Fibroblast of lung (primary cell): ENCODE data around the gene REPS2. TPM values are rescaled to one million over a fixed set of nuclear protein-coding genes. Genes with fewer than 3 reads are reported as not detected.

ENCODE experiments used
- DNase-seq, 2 donors: peaks; one replicate each; pipeline versions ENCODE4 v3.0.0 to v3.0.0-alpha.2; 2010; ENCODE audit warnings: low read depth in 2 of 2
- H2AFZ ChIP-seq: 2 replicates; pipeline ENCODE4 v1.5.1; 2012; ENCODE audit warnings: low read length, control low read depth, inconsistent platforms
- H3K27ac ChIP-seq: 2 replicates; pipeline ENCODE4 v1.5.1; 2011; ENCODE audit warnings: low read length, control low read depth; ENCODE audit not compliant: insufficient read depth
- H3K27me3 ChIP-seq: 2 replicates; pipeline ENCODE4 v1.5.1; 2011; ENCODE audit warnings: mild to moderate bottlenecking, low read length; ENCODE audit not compliant: control insufficient read depth, insufficient read depth
- H3K36me3 ChIP-seq: 2 replicates; pipeline ENCODE4 v1.5.1; 2011; ENCODE audit warnings: low read length; ENCODE audit not compliant: control insufficient read depth, insufficient read depth
- H3K4me1 ChIP-seq: 2 replicates; pipeline ENCODE4 v1.5.1; 2011; ENCODE audit warnings: low read length; ENCODE audit not compliant: control insufficient read depth, insufficient read depth; ENCODE audit errors: extremely low read depth
- H3K4me2 ChIP-seq: 2 replicates; pipeline ENCODE4 v1.5.1; 2011; ENCODE audit warnings: low read length, control low read depth; ENCODE audit not compliant: insufficient read depth; ENCODE audit errors: extremely low read depth
- H3K4me3 ChIP-seq, 4 experiments: fragments of 200-600 bp in 1 of 4; sonication (generic) in 1 of 4; replicated peaks in 1 of 4; 2 replicates each; pipeline ENCODE4 v1.5.1; 2011 to 2016; ENCODE audit warnings: low read length in 4 of 4, low read depth in 3 of 4, mild to moderate bottlenecking in 3 of 4, control low read depth in 2 of 4, inconsistent platforms in 1 of 4, mixed read lengths in 1 of 4; ENCODE audit not compliant: insufficient read depth in 1 of 4; ENCODE audit errors: control extremely low read depth in 1 of 4
- H3K79me2 ChIP-seq: 2 replicates; pipeline ENCODE4 v1.5.1; 2012; ENCODE audit warnings: mild to moderate bottlenecking, low read length, inconsistent platforms; ENCODE audit not compliant: control insufficient read depth, insufficient read depth
- H3K9ac ChIP-seq: 2 replicates; pipeline ENCODE4 v1.5.1; 2011; ENCODE audit warnings: mild to moderate bottlenecking, low read length, control low read depth; ENCODE audit not compliant: insufficient read depth
- H3K9me3 ChIP-seq: 2 replicates; pipeline ENCODE4 v1.5.1; 2012; ENCODE audit warnings: low read depth, low read length; ENCODE audit not compliant: control insufficient read depth, insufficient read depth
- H4K20me1 ChIP-seq: 2 replicates; pipeline ENCODE4 v1.5.1; 2011; ENCODE audit warnings: low read length; ENCODE audit not compliant: control insufficient read depth, insufficient read depth; ENCODE audit errors: extremely low read depth
- EZH2 ChIP-seq: IDR thresholded peaks from 2 replicates; pipeline ENCODE4 v1.5.1; 2012; ENCODE audit warnings: low read length, control low read depth, mild to moderate bottlenecking; ENCODE audit errors: missing control alignments
- polyA plus RNA-seq, 2 donors: library from polyadenylated mRNA; depleted of rRNA in 1 of 2; stranded (reverse) in 1 of 2; unstranded in 1 of 2; fragments of >200 nt; gene quantifications; 2 replicates each; pipeline ENCODE4 v1.2.1, GENCODE V29; 2011 to 2012; ENCODE audit warnings: missing spikeins in 1 of 2
- total RNA-seq: library from RNA; depleted of rRNA; stranded (reverse); fragments of >200 nt; gene quantifications from 2 replicates; pipeline ENCODE4 v1.2.1, GENCODE V29; 2014
- TF ChIP-seq, protein P1 (sequence below), 2 donors: IDR thresholded peaks in 1 of 2; conservative IDR thresholded peaks in 1 of 2; 1 replicate in 1 of 2; 2 replicates in 1 of 2; pipeline ENCODE4 v1.5.1; 2011 to 2012; ENCODE audit warnings: low read length in 2 of 2, control low read depth in 1 of 2, inconsistent platforms in 1 of 2, low read depth in 1 of 2, mild to moderate bottlenecking in 1 of 2

Gene REPS2
- total and polyA plus RNA-seq, 2 donors (not counting 1 experiment from before 2014, with no cell fraction given), result 0.27 to 0.50 TPM

DNA sequence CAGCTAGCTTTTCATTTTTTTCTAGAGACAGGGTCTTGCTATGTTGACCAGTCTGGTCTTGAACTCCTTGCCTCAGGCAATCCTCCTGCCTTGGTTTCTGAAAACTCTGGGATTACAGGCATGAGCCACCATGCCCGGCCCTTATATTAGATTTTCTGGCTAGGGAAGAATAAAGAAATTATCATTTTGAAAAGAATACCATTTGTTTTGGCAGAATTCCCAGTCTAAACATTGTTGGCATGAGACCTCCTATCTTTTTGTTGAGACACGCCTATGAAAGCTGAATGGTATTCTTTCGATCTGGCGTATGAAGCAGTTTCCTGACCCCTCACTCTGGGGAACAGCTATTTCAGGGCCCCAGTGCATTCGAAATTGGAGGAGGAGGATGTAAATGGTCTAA lies 107.0 kb downstream of the REPS2 start:
- no peak overlapping the region for H3K9ac ChIP-seq
- no peak overlapping the region for H3K4me3 ChIP-seq
- H3K4me2 ChIP-seq, result no peak overlapping the region
- H3K27me3 ChIP-seq, result no peaks in the 10 kb centered on the region
- H3K36me3 ChIP-seq, result no peaks in the 10 kb centered on the region
- DNase-seq, result no peak
- TF ChIP-seq, protein P1, sequence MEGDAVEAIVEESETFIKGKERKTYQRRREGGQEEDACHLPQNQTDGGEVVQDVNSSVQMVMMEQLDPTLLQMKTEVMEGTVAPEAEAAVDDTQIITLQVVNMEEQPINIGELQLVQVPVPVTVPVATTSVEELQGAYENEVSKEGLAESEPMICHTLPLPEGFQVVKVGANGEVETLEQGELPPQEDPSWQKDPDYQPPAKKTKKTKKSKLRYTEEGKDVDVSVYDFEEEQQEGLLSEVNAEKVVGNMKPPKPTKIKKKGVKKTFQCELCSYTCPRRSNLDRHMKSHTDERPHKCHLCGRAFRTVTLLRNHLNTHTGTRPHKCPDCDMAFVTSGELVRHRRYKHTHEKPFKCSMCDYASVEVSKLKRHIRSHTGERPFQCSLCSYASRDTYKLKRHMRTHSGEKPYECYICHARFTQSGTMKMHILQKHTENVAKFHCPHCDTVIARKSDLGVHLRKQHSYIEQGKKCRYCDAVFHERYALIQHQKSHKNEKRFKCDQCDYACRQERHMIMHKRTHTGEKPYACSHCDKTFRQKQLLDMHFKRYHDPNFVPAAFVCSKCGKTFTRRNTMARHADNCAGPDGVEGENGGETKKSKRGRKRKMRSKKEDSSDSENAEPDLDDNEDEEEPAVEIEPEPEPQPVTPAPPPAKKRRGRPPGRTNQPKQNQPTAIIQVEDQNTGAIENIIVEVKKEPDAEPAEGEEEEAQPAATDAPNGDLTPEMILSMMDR (conservative IDR thresholded peaks at IDR 0.05 in 1 of 2, IDR thresholded peaks at IDR 0.05 in 1 of 2; ENCODE audit: low read depth in 1 of 2, low read length in 2 of 2), result no peak
- no peak for TF ChIP-seq EZH2
- no peaks in the 10 kb centered on the region for H3K9me3 ChIP-seq
- H3K4me1 ChIP-seq, result no peaks in the 10 kb centered on the region
- H2AFZ ChIP-seq, result no peak overlapping the region
- no peaks in the 10 kb centered on the region for H4K20me1 ChIP-seq
- H3K79me2 ChIP-seq, result no peaks in the 10 kb centered on the region
- H3K27ac ChIP-seq, result no peak overlapping the region

DNA sequence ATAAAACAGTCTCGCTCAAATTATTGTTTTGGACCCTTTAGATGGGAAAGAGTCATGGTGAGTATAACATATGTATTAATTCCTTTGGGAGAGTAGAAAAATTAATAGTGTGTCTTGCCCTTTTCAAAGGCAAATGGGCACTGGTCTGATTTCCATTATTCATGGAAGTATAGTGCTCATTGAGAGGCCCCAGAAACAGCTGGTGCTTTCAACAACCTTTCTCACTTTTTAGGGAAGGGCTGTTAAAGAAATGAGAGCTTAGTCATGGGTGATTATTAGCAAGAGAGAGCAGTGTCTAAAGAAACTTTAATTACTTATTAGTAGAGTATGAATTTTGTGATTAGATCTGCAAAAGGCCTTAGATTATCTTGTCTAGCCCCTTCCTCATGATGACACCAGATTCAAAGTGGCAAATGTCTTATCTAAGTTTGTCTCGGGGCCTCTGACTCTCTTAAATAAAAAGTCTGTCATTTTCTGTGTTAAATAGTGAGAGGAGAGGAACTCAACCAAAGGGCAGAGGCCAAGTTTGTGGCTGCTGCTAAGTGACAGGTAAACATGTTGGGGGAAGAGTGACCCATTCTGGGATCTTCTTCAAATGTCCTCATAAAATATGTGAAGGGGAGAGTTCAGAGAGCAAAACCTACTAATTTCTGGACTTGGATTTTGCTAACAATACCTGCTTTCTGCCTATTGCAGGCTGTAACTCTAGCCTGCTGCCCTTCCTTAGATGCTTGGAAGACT lies 110.6 kb downstream of the REPS2 start:
- Histone ChIP-seq H2AFZ (no peak overlapping the region), H3K27me3 (no peaks in the 10 kb centered on the region), H3K9ac (no peak overlapping the region), H3K4me1 (no peaks in the 10 kb centered on the region), H3K27ac (no peak overlapping the region), H3K36me3 (no peaks in the 10 kb centered on the region), H3K79me2 (no peaks in the 10 kb centered on the region), H4K20me1 (no peaks in the 10 kb centered on the region), H3K9me3 (no peaks in the 10 kb centered on the region), H3K4me2 (no peak overlapping the region), H3K4me3 (no peak overlapping the region)
- DNase-seq, result no peak
- TF ChIP-seq, protein P1 (conservative IDR thresholded peaks at IDR 0.05 in 1 of 2, IDR thresholded peaks at IDR 0.05 in 1 of 2; ENCODE audit: low read depth in 1 of 2, low read length in 2 of 2), result no peak
- TF ChIP-seq EZH2, result no peak

DNA sequence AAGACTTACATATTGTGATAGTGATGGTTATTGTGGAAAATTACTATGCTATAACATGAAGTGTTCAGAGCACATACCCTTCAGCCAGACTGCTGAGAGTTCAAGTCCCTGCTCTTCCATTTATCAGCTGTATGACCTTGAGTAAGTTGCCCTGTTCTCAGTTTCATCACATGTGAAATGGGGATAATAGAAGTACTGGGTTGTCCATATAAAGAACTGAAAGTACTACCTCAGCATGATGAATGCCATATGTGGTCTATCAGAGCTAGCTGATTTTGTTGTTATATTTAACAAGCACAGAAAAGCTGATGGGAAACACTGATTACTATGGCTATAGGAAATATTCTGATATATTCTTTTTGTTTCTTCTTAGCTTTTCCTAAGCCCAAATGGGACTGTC lies 115.6 kb downstream of the REPS2 start:
- Histone ChIP-seq H3K4me1 (no peaks in the 10 kb centered on the region), H4K20me1 (no peaks in the 10 kb centered on the region), H3K9ac (no peak overlapping the region), H3K9me3 (no peaks in the 10 kb centered on the region), H3K4me2 (no peak overlapping the region), H3K36me3 (no peaks in the 10 kb centered on the region), H3K27ac (no peak overlapping the region), H3K4me3 (no peak overlapping the region), H2AFZ (no peak overlapping the region), H3K27me3 (no peaks in the 10 kb centered on the region), H3K79me2 (no peaks in the 10 kb centered on the region)
- no peak for TF ChIP-seq EZH2
- TF ChIP-seq, protein P1 (conservative IDR thresholded peaks at IDR 0.05 in 1 of 2, IDR thresholded peaks at IDR 0.05 in 1 of 2; ENCODE audit: low read depth in 1 of 2, low read length in 2 of 2), result no peak
- DNase-seq, result no peak
